B cell (primary cell): Measurements from ENCODE around the gene ADGRL2. TPM values are rescaled to one million over a fixed set of nuclear protein-coding genes. Genes with fewer than 3 reads are reported as not detected.

Source experiments
- ATAC-seq: fragments of 200-7000 bp; cut with Tn5 transposase; one replicate; pipeline ENCODE4 v1.10.0; 2021; ENCODE audit warnings: low read depth, mild to moderate bottlenecking, moderate number of reproducible peaks, moderate library complexity
- CTCF ChIA-PET: fragments of 350-600 bp; sonication (Branson Sonifier 250); formaldehyde crosslinking; loops from one replicate; lab custom pipeline; 2021; ENCODE audit warnings: antibody characterized with exemption, inconsistent platforms; lab: Charles Lee
- POLR2A ChIA-PET: fragments of 350-600 bp; sonication (Branson Sonifier 250); formaldehyde crosslinking; loops from one replicate; lab custom pipeline; 2021; ENCODE audit warnings: antibody characterized with exemption; lab: Charles Lee
- DNase-seq: peaks from one replicate; pipeline ENCODE4 v3.0.0; 2013
- H2AFZ ChIP-seq: 2 replicates; pipeline ENCODE4 v1.6.1; 2012; ENCODE audit warnings: mild to moderate bottlenecking, low read depth, low read length; ENCODE audit not compliant: insufficient read depth, poor library complexity, severe bottlenecking
- H3K27ac ChIP-seq, 2 donors: 1 replicate in 1 of 2; 2 replicates in 1 of 2; pipeline ENCODE4 v1.5.1; 2012 to 2013; ENCODE audit warnings: low read length in 2 of 2, mild to moderate bottlenecking in 2 of 2, moderate library complexity in 1 of 2
- H3K27me3 ChIP-seq, 4 experiments: fragments of 200-600 bp in 1 of 4; sonication (generic) in 1 of 4; replicated peaks in 1 of 4; 1 replicate in 2 of 4; 2 replicates in 2 of 4; pipeline versions ENCODE4 v1.6.1 to v1.7.0; 2013 to 2016; ENCODE audit warnings: low read length in 3 of 4, mild to moderate bottlenecking in 2 of 4, mixed read lengths in 1 of 4, moderate library complexity in 1 of 4; ENCODE audit not compliant: insufficient read depth in 4 of 4, control insufficient read depth in 3 of 4; ENCODE audit errors: control extremely low read depth in 1 of 4
- H3K36me3 ChIP-seq, 2 experiments: replicated peaks in 1 of 2; 1 replicate in 1 of 2; 2 replicates in 1 of 2; pipeline versions ENCODE4 v1.6.1 to v1.7.1; 2013; ENCODE audit warnings: low read length in 1 of 2; ENCODE audit not compliant: insufficient read depth in 2 of 2, control insufficient read depth in 1 of 2; ENCODE audit errors: control extremely low read depth in 1 of 2, extremely low read depth in 1 of 2
- H3K4me1 ChIP-seq, 2 donors: fragments of 200-600 bp in 1 of 2; sonication (generic) in 1 of 2; 1 replicate in 1 of 2; 2 replicates in 1 of 2; pipeline versions ENCODE4 v1.5.1 to v1.6.1; 2013 to 2017; ENCODE audit warnings: low read length in 2 of 2; ENCODE audit not compliant: control insufficient read depth in 2 of 2, insufficient read depth in 2 of 2
- H3K4me2 ChIP-seq: replicated peaks from 2 replicates; pipeline ENCODE3; 2012; ENCODE audit warnings: mild to moderate bottlenecking, low read depth, low read length; ENCODE audit not compliant: poor library complexity, severe bottlenecking
- H3K4me3 ChIP-seq, 5 experiments: fragments of 200-600 bp in 1 of 5; sonication (generic) in 1 of 5; 1 replicate in 3 of 5; 2 replicates in 2 of 5; pipeline versions ENCODE4 v1.5.1 to v1.7.0; 2011 to 2016; ENCODE audit warnings: low read length in 4 of 5, mild to moderate bottlenecking in 4 of 5, low read depth in 2 of 5, control low read depth in 1 of 5, moderate library complexity in 1 of 5; ENCODE audit not compliant: insufficient read depth in 1 of 5; ENCODE audit errors: control extremely low read depth in 1 of 5, extremely low read depth in 1 of 5
- H3K79me2 ChIP-seq: fragments of 200-600 bp; sonication (generic); one replicate; pipeline ENCODE4 v1.6.0; 2016; ENCODE audit warnings: low read length; ENCODE audit not compliant: control insufficient read depth, insufficient read depth
- H3K9ac ChIP-seq: fragments of 200-600 bp; sonication (generic); 2 replicates; pipeline ENCODE4 v1.6.1; 2017; ENCODE audit warnings: mild to moderate bottlenecking, low read length, moderate library complexity
- H3K9me3 ChIP-seq, 3 donors: one replicate each; pipeline versions ENCODE4 v1.6.1 to v1.7.1; 2013; ENCODE audit warnings: low read length in 2 of 3; ENCODE audit not compliant: control insufficient read depth in 2 of 3, insufficient read depth in 1 of 3; ENCODE audit errors: control extremely low read depth in 1 of 3
- H4K20me1 ChIP-seq: 2 replicates; pipeline ENCODE4 v1.6.0; 2012; ENCODE audit warnings: mild to moderate bottlenecking, low read length; ENCODE audit not compliant: insufficient read depth, control insufficient read depth, poor library complexity, severe bottlenecking
- H3K27ac Mint-ChIP-seq: one replicate; pipeline ENCODE4 v1.8.0; 2021; ENCODE audit warnings: mixed read lengths
- H3K27me3 Mint-ChIP-seq: one replicate; pipeline ENCODE4 v1.8.0; 2021; ENCODE audit warnings: mixed read lengths
- H3K4me1 Mint-ChIP-seq: one replicate; pipeline ENCODE4 v1.8.0; 2021; ENCODE audit warnings: mixed read lengths
- H3K4me3 Mint-ChIP-seq: one replicate; pipeline ENCODE4 v1.8.0; 2021; ENCODE audit warnings: mixed read lengths
- H3K9me3 Mint-ChIP-seq: one replicate; pipeline ENCODE4 v1.8.0; 2022; ENCODE audit warnings: mixed read lengths; ENCODE audit not compliant: insufficient read depth
- EZH2 ChIP-seq: IDR thresholded peaks from 2 replicates; pipeline ENCODE4 v1.6.1; 2012; ENCODE audit warnings: borderline replicate concordance, low read depth, mild to moderate bottlenecking, moderate library complexity, low read length; ENCODE audit not compliant: insufficient read depth, poor library complexity, severe bottlenecking
- WGBS: methylation state at CpG from one replicate; pipeline ENCODE4 v1.1.5; 2013; ENCODE audit warnings: missing lambda C conversion rate; ENCODE audit not compliant: insufficient coverage; 5-methylcytosine and 5-hydroxymethylcytosine counted together
- intact Hi-C: fragments of 100-400 bp; cut with micrococcal nuclease; formaldehyde crosslinking; loops from one replicate; pipeline ENCODE4 v1.10.0; 2022
- polyA plus RNA-seq: library from polyadenylated mRNA; depleted of rRNA; stranded (reverse); fragments of >200 nt; gene quantifications from 2 replicates; pipeline ENCODE4 v1.2.3, GENCODE V29; 2012
- total RNA-seq, 2 donors: library from RNA; stranded (reverse); fragments of 120-200 nt in 1 of 2; gene quantifications; 1 replicate in 1 of 2; 2 replicates in 1 of 2; pipeline versions ENCODE4 v1.2.3 to v1.2.4, GENCODE V29; 2013 to 2022
- TF ChIP-seq, protein P1 (sequence below): fragments of 200-600 bp; IDR thresholded peaks from one replicate; pipeline ENCODE4 v1.8.0; 2022; ENCODE audit warnings: antibody characterized with exemption, mild to moderate bottlenecking

Gene ADGRL2
- total and polyA plus RNA-seq, 2 donors (not counting 1 experiment from before 2014, with no cell fraction given), result not detected

DNA sequence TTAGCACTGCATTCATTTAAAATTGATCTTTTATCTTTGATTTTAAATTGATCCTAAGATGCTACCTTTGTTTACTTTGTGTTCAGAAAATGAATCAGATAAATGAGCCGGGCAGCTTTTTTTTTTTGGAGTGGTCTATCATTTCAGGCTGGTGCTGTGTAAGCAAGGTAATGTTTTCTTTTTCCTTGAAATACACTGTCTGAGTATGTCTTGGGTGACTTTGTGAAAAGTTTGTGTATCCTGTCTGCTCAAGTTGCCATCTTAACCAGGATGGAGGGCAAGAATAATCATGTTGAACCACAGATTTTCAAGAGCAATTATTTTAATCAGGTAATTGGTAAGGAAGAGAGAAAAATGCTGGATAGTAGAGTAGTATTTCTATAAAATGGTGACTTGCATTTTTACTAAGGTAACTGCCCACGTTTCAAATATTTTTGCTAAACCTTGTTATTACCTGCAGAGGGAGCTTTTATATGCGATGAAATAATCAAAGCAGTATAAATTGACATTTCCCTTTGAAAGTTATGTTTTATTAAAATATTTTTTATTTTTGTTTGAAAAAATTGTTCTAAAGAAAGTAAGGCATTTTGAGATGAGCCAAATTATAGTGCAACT is 11.1 kb downstream of the ADGRL2 start:
- H3K36me3 ChIP-seq, result no peaks in the 10 kb centered on the region
- CTCF ChIA-PET, result no interaction called here
- ATAC-seq (no peak), DNase-seq (no peak)
- H3K4me3 Mint-ChIP-seq, result no peak overlapping the region
- no peak overlapping the region for H3K27ac Mint-ChIP-seq
- no peak overlapping the region for H3K4me2 ChIP-seq
- no peaks in the 10 kb centered on the region for H4K20me1 ChIP-seq
- no peaks in the 10 kb centered on the region for H3K4me1 Mint-ChIP-seq
- POLR2A ChIA-PET, result no interaction called here
- H3K4me1 ChIP-seq, result no peaks in the 10 kb centered on the region
- peaks cover 3% of the 10 kb centered on the region for H3K27me3 Mint-ChIP-seq
- WGBS, result 92% methylated on average over 1 of the region's 3 CpGs
- no peaks in the 10 kb centered on the region for H3K9me3 ChIP-seq
- intact Hi-C loops, result no loop called here
- H3K4me3 ChIP-seq, result no peak overlapping the region
- H2AFZ ChIP-seq, result no peak overlapping the region
- H3K9ac ChIP-seq, result no peak overlapping the region
- no peaks in the 10 kb centered on the region for H3K79me2 ChIP-seq
- H3K27me3 ChIP-seq, result peaks cover 0 to 6% (median 0%) of the 10 kb centered on the region in 4 experiments
- no peak for TF ChIP-seq EZH2
- TF ChIP-seq, protein P1, sequence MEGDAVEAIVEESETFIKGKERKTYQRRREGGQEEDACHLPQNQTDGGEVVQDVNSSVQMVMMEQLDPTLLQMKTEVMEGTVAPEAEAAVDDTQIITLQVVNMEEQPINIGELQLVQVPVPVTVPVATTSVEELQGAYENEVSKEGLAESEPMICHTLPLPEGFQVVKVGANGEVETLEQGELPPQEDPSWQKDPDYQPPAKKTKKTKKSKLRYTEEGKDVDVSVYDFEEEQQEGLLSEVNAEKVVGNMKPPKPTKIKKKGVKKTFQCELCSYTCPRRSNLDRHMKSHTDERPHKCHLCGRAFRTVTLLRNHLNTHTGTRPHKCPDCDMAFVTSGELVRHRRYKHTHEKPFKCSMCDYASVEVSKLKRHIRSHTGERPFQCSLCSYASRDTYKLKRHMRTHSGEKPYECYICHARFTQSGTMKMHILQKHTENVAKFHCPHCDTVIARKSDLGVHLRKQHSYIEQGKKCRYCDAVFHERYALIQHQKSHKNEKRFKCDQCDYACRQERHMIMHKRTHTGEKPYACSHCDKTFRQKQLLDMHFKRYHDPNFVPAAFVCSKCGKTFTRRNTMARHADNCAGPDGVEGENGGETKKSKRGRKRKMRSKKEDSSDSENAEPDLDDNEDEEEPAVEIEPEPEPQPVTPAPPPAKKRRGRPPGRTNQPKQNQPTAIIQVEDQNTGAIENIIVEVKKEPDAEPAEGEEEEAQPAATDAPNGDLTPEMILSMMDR, result no peak
- no peak overlapping the region for H3K27ac ChIP-seq
- no peaks in the 10 kb centered on the region for H3K9me3 Mint-ChIP-seq

- H3K4me3 Mint-ChIP-seq, result no peak overlapping the region
- H4K20me1 ChIP-seq, result no peaks in the 10 kb centered on the region
- no peak overlapping the region for H3K4me2 ChIP-seq
- no peak overlapping the region for H3K4me3 ChIP-seq
- H3K27me3 Mint-ChIP-seq, result no peaks in the 10 kb centered on the region
- H3K27ac ChIP-seq, result no peak overlapping the region
- peaks cover 0 to 6% (median 0%) of the 10 kb centered on the region in 4 experiments for H3K27me3 ChIP-seq
- no peak for ATAC-seq
- no peaks in the 10 kb centered on the region for H3K9me3 Mint-ChIP-seq
- H3K4me1 Mint-ChIP-seq, result no peaks in the 10 kb centered on the region
- no peaks in the 10 kb centered on the region for H3K36me3 ChIP-seq
- H3K9ac ChIP-seq, result no peak overlapping the region
- no peak overlapping the region for H3K27ac Mint-ChIP-seq
- intact Hi-C loops, result no loop called here
- no peak for DNase-seq
- CTCF ChIA-PET, result no interaction called here
- H3K9me3 ChIP-seq, result no peaks in the 10 kb centered on the region
- TF ChIP-seq, protein P1, result no peak
- no peak for TF ChIP-seq EZH2
- no peaks in the 10 kb centered on the region for H3K79me2 ChIP-seq
- no peaks in the 10 kb centered on the region for H3K4me1 ChIP-seq
- no peak overlapping the region for H2AFZ ChIP-seq
- WGBS, result no CpG with 5 or more reads among the region's 4 CpGs
- POLR2A ChIA-PET, result no interaction called here
Measured at GRCh38 chr1:81812712-81813111, 12.0 kb downstream of the ADGRL2 start.
